K562 (cell line): ENCODE measurements around the gene FEN1. TPM values are rescaled to one million over a fixed set of nuclear protein-coding genes. Genes with fewer than 3 reads are reported as not detected.
A peak's percentile ranks its signal among the peaks of the same experiment; 100 is the strongest.

Source experiments
- ATAC-seq: fragments of 200-7000 bp; cut with Tn5 transposase; 3 replicates; pipeline ENCODE4 v1.9.1; 2020; ENCODE audit warnings: moderate library complexity
- BruUV-seq: library from RNA; stranded (reverse); fragments of 400-500 nt; replicated peaks from 2 replicates; lab custom pipeline; 2021; lab: Mats Ljungman, UMichigan
- CTCF ChIA-PET: fragments of 300-600 bp; formaldehyde crosslinking; extraction: SDS; loops from one replicate; lab custom pipeline; 2021; ENCODE audit warnings: low intra/inter-chr PET ratio; lab: Yijun Ruan, JAX
- POLR2A ChIA-PET: fragments of 300-600, 350-650 bp; sonication (Branson Sonifier 250); formaldehyde crosslinking; extraction: SDS; loops from one replicate; lab custom pipeline; 2021; ENCODE audit warnings: antibody characterized with exemption, inconsistent platforms; lab: Yijun Ruan, JAX
- DNase-seq, 4 experiments: peaks; one replicate each; pipeline versions ENCODE4 v3.0.0 to v3.0.0-alpha.2; 2011 to 2018; ENCODE audit warnings: low spot score in 3 of 4, mixed read lengths in 3 of 4; ENCODE audit errors: extremely low read depth in 1 of 4
- FAIRE-seq: peaks from 2 replicates; lab custom pipeline; 2011; peaks lifted over from hg19 to GRCh38; lab: Jason Lieb, UNC
- H2AFZ ChIP-seq: 2 replicates; pipeline ENCODE4 v1.6.0; 2011; ENCODE audit warnings: low read depth, low read length, control low read depth, inconsistent platforms
- H3K27ac ChIP-seq: fragments of 200-600 bp; 3 replicates; pipeline ENCODE4 v1.8.0; 2011; ENCODE audit warnings: low read depth, mild to moderate bottlenecking, control low read depth, inconsistent platforms, low read length, moderate library complexity, mixed read lengths; ENCODE audit errors: extremely low read depth
- H3K27me3 ChIP-seq, 2 experiments: fragments of 300-600 bp in 1 of 2; 2 replicates in 1 of 2; 3 replicates in 1 of 2; pipeline versions ENCODE4 v1.6.0 to v1.8.0; 2011; ENCODE audit warnings: inconsistent platforms in 2 of 2, low read length in 2 of 2, mild to moderate bottlenecking in 1 of 2, mixed read lengths in 1 of 2, moderate library complexity in 1 of 2; ENCODE audit not compliant: control insufficient read depth in 2 of 2, insufficient read depth in 2 of 2
- H3K36me3 ChIP-seq: fragments of 300-600 bp; 3 replicates; pipeline ENCODE4 v1.8.0; 2011; ENCODE audit warnings: mild to moderate bottlenecking, low read length, inconsistent platforms; ENCODE audit not compliant: control insufficient read depth, insufficient read depth
- H3K4me1 ChIP-seq, 2 experiments: fragments of 200-600 bp in 1 of 2; replicated peaks in 1 of 2; 2 replicates in 1 of 2; 3 replicates in 1 of 2; pipeline versions ENCODE4 v1.5.1 to v1.8.0; 2011; ENCODE audit warnings: inconsistent platforms in 2 of 2, low read length in 2 of 2, mild to moderate bottlenecking in 1 of 2, mixed read lengths in 1 of 2, moderate library complexity in 1 of 2; ENCODE audit not compliant: control insufficient read depth in 2 of 2, insufficient read depth in 2 of 2
- H3K4me2 ChIP-seq: 2 replicates; pipeline ENCODE4 v1.6.1; 2011; ENCODE audit warnings: low read length, control low read depth, inconsistent platforms, mixed read lengths; ENCODE audit not compliant: insufficient read depth
- H3K4me3 ChIP-seq: fragments of 200-600 bp; sonication (generic), shearing (Covaris generic); 2 replicates; pipeline ENCODE4 v1.5.1; 2016; ENCODE audit warnings: control low read depth, inconsistent platforms
- H3K79me2 ChIP-seq: fragments of 200-600 bp; 3 replicates; pipeline ENCODE4 v1.8.0; 2011; ENCODE audit warnings: low read length, inconsistent platforms; ENCODE audit not compliant: control insufficient read depth, insufficient read depth
- H3K9ac ChIP-seq, 2 experiments: 2 replicates each; pipeline versions ENCODE4 v1.6.0 to v1.6.1; 2011; ENCODE audit warnings: low read depth in 2 of 2, low read length in 2 of 2, control low read depth in 1 of 2, inconsistent platforms in 1 of 2, mild to moderate bottlenecking in 1 of 2, mixed read lengths in 1 of 2; ENCODE audit not compliant: insufficient read depth in 1 of 2
- H3K9me1 ChIP-seq: one replicate; pipeline ENCODE4 v1.6.0; 2011; ENCODE audit warnings: inconsistent platforms, mild to moderate bottlenecking, low read length, moderate library complexity; ENCODE audit not compliant: control insufficient read depth, insufficient read depth
- H3K9me3 ChIP-seq: replicated peaks from 2 replicates; pipeline ENCODE4 v1.5.1; 2011; ENCODE audit warnings: low read depth, low read length, inconsistent platforms; ENCODE audit not compliant: control insufficient read depth, insufficient read depth
- H4K20me1 ChIP-seq: replicated peaks from 2 replicates; pipeline ENCODE4 v1.6.1; 2011; ENCODE audit warnings: low read length, inconsistent platforms, mixed read lengths; ENCODE audit not compliant: control insufficient read depth, insufficient read depth
- CREBBP ChIP-seq: IDR thresholded peaks from one replicate; pipeline ENCODE4 v1.6.1; 2012; ENCODE audit warnings: low read depth, mild to moderate bottlenecking, control low read depth, inconsistent platforms, low read length
- POLR2G ChIP-seq: fragments of 200-400 bp; formaldehyde crosslinking; IDR thresholded peaks from 2 replicates; pipeline ENCODE4 v1.6.1; 2017; ENCODE audit warnings: low read depth, mild to moderate bottlenecking, antibody characterized with exemption, low read length, moderate library complexity
- ZBTB33 ChIP-seq: sonication (generic); formaldehyde crosslinking; IDR thresholded peaks from 2 replicates; pipeline ENCODE4 v1.8.1; 2023; ENCODE audit warnings: mild to moderate bottlenecking, missing genetic modification reagents
- ZNF592 ChIP-seq: fragments of 450-650 bp; IDR thresholded peaks from 2 replicates; pipeline ENCODE4 v1.6.1; 2017; ENCODE audit warnings: antibody characterized with exemption, mild to moderate bottlenecking
- WGBS: fragments of 100-300 bp; shearing (Covaris generic); methylation state at CpG from one replicate; pipeline ENCODE4 v1.1.6; 2016; ENCODE audit warnings: low coverage, mixed read lengths; ENCODE audit not compliant: insufficient coverage; ENCODE audit errors: missing lambda C conversion rate; 5-methylcytosine and 5-hydroxymethylcytosine counted together
- in situ Hi-C: fragments of 300-500 bp; cut with MboI; formaldehyde crosslinking; loops from 4 replicates; pipeline ENCODE4 v1.15.0; 2018; ENCODE audit warnings: inconsistent platforms, mixed read lengths
- intact Hi-C: fragments of 100-400 bp; cut with micrococcal nuclease; formaldehyde crosslinking; loops from 2 replicates; pipeline ENCODE4 v1.14.2; 2022
- polyA plus RNA-seq, 8 experiments: library from polyadenylated mRNA; depleted of rRNA in 4 of 8; stranded (reverse) in 5 of 8; unstranded in 3 of 8; fragments of >200 nt; fragmentation: Nextera tagmentation in 2 of 8; fragmentation: Illumina TruSeq in 1 of 8; extraction: Ambion mirVana in 2 of 8; extraction: Trizol in 1 of 8; gene quantifications; 2 replicates each; pipeline versions ENCODE4 v1.2.1 to v1.2.3, GENCODE V29; 2011 to 2014; ENCODE audit warnings: inconsistent platforms in 1 of 8, missing spikeins in 1 of 8
- total RNA-seq, 7 experiments: library from RNA; depleted of rRNA in 6 of 7; stranded (reverse); fragments of >200 nt in 6 of 7; fragmentation: Illumina TruSeq in 2 of 7; extraction: Trizol in 2 of 7; gene quantifications; 2 replicates each; pipeline versions ENCODE4 v1.2.1 to v1.2.3, GENCODE V29; 2011 to 2021; ENCODE audit warnings: low replicate concordance in 1 of 7

Gene FEN1
- total and polyA plus RNA-seq, 9 of the 15 experiments (the other 6 are each of a cell fraction or from before 2014, with no cell fraction given), result 58.1 to 156 (median 137) TPM

GRCh38 chr11:61827571-61828378 lies 35.1 kb downstream of the FEN1 start, which contains the start of gene FADS2:
TSS of gene FADS2 (plus strand) at chr11:61828300. CDS start at chr11:61828391, 91 bp downstream.
- ChIA-PET POLR2A (no interaction called here), CTCF (no interaction called here)
- Histone ChIP-seq H2AFZ (no peak within 1 kb of the TSS), H4K20me1 (no peaks in the 10 kb centered on the region), H3K9ac (0 out of 4 replicates have a peak within 1 kb of the TSS, but pooled peaks of 1 of the 2 experiments have one; percentile 20), H3K27ac (no peak within 1 kb of the TSS), H3K4me2 (no peak within 1 kb of the TSS), H3K9me1 (no peaks in the 10 kb centered on the region), H3K4me3 (no peak within 1 kb of the TSS), H3K4me1 (peaks cover 0 to 21% of the 10 kb centered on the region in 2 experiments; a peak in 3 of 5 replicates), H3K79me2 (no peaks in the 10 kb centered on the region), H3K36me3 (peaks cover 7% of the 10 kb centered on the region), H3K27me3 (no peaks in the 10 kb centered on the region), H3K9me3 (no peaks in the 10 kb centered on the region)
- no peak for ATAC-seq
- in situ Hi-C loops (no loop called here), intact Hi-C loops (no loop called here)
- FAIRE-seq, result no peak
- WGBS, result 98% methylated on average over 19 of the region's 83 CpGs
- DNase-seq, result no peak
- TF ChIP-seq CREBBP (no peak), POLR2G (peak; percentile 68), ZNF592 (0 out of 2 replicates have a peak, but pooled peaks have one; percentile 18), ZBTB33 (peak; percentile 95)
- BruUV-seq, result no TSS peak
